HEK293T (cell line): ENCODE results near the gene IRF2BP2.

ENCODE experiments used
- CTCF ChIA-PET: fragments of 350-600 bp; formaldehyde crosslinking; extraction: SDS; loops from one replicate; lab custom pipeline; 2021; ENCODE audit warnings: antibody characterized with exemption, inconsistent platforms; lab: Yijun Ruan, JAX
- POLR2A ChIA-PET: fragments of 350-600 bp; formaldehyde crosslinking; extraction: SDS; loops from one replicate; lab custom pipeline; 2020; ENCODE audit warnings: antibody characterized with exemption, inconsistent platforms; lab: Yijun Ruan, JAX
- DNase-seq: peaks from one replicate; pipeline ENCODE4 v3.0.0; 2012; ENCODE audit warnings: mixed read lengths; ENCODE audit errors: extremely low spot score
- ARNT ChIP-seq: fragments of 450-650 bp; IDR thresholded peaks from 2 replicates; pipeline ENCODE4 v1.6.1; 2017; ENCODE audit warnings: mild to moderate bottlenecking
- BHLHE40 ChIP-seq: fragments of 450-650 bp; IDR thresholded peaks from 2 replicates; pipeline ENCODE4 v1.6.1; 2016; ENCODE audit warnings: mild to moderate bottlenecking, moderate library complexity, borderline replicate concordance
- CTBP1 ChIP-seq: fragments of 450-650 bp; IDR thresholded peaks from 2 replicates; pipeline ENCODE4 v1.6.1; 2016; ENCODE audit warnings: borderline replicate concordance
- ELF4 ChIP-seq: fragments of 450-650 bp; IDR thresholded peaks from 2 replicates; pipeline ENCODE4 v1.6.1; 2017; ENCODE audit warnings: antibody characterized with exemption
- FOXA1 ChIP-seq: fragments of 450-650 bp; IDR thresholded peaks from 2 replicates; pipeline ENCODE4 v1.6.1; 2016; ENCODE audit warnings: mild to moderate bottlenecking
- FOXK2 ChIP-seq: fragments of 450-650 bp; IDR thresholded peaks from 2 replicates; pipeline ENCODE4 v1.6.1; 2016; ENCODE audit warnings: mild to moderate bottlenecking
- FOXM1 ChIP-seq: fragments of 450-650 bp; IDR thresholded peaks from 2 replicates; pipeline ENCODE4 v1.6.1; 2017; ENCODE audit warnings: mild to moderate bottlenecking, borderline replicate concordance
- HDGF ChIP-seq: fragments of 450-650 bp; IDR thresholded peaks from 2 replicates; pipeline ENCODE4 v1.6.1; 2017; ENCODE audit warnings: antibody characterized with exemption, borderline replicate concordance
- L3MBTL2 ChIP-seq: fragments of 450-650 bp; conservative IDR thresholded peaks from 2 replicates; pipeline ENCODE4 v1.6.1; 2016; ENCODE audit warnings: mild to moderate bottlenecking
- LEF1 ChIP-seq: fragments of 450-650 bp; IDR thresholded peaks from 2 replicates; pipeline ENCODE4 v1.6.1; 2017; ENCODE audit warnings: mild to moderate bottlenecking, borderline replicate concordance
- NFRKB ChIP-seq: fragments of 450-650 bp; IDR thresholded peaks from 2 replicates; pipeline ENCODE4 v1.6.1; 2016; ENCODE audit warnings: mild to moderate bottlenecking, moderate library complexity
- SP1 ChIP-seq: fragments of 450-650 bp; IDR thresholded peaks from 2 replicates; pipeline ENCODE4 v1.6.1; 2017
- SUZ12 ChIP-seq: fragments of 450-650 bp; IDR thresholded peaks from 2 replicates; pipeline ENCODE4 v1.6.1; 2016; ENCODE audit warnings: mild to moderate bottlenecking
- TARDBP ChIP-seq: fragments of 450-650 bp; IDR thresholded peaks from 2 replicates; pipeline ENCODE4 v1.6.1; 2016
- ZNF384 ChIP-seq: fragments of 450-650 bp; IDR thresholded peaks from 2 replicates; pipeline ENCODE4 v1.6.1; 2016
- TF ChIP-seq, protein P1 (sequence below): fragments of 450-650 bp; IDR thresholded peaks from 2 replicates; pipeline ENCODE4 v1.6.1; 2016

The IRF2BP2 gene

DNA sequence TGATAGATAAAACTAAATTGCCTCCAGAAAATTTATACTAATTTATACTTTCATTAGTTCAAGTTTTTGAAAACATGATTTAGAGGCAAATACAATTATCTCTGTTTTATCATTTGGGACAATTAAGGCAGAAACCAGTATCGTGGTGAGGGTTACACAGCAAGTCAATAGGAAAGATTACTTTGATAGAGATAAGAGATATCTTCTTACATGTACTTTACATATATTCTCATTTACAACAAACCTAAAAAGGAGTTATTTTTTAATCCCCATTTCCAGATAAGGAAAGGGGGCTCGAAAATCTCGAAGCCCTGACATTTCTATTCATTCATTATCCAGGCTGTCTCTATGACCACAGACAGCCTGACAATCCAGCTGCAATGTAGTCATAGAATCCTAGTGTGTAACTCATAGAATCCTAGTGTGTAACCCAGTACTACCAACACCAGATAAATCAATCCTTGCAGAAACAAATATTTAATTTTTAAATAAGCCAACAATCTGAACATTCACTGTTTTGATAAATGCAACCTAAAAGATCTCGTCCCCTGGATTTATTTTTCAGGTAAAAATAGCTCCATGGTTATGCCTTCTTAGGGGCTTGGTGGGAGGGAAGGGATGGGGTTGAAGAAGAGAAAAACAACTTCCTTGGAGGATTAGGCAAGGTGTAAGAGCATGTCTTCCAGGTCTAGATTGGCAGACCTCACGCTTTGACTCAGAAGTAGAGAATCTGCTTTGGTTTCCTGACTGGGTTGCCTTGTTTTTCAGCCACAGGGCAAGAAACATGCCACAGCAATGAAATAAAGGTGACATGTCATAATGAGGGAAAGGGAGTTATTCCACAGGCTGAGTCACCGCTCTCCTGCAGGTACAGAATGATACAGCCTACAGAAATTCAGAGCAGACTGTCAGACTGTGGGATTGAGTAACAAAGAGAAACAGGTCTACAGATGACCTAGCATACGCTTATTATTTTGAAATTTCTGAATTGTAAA is 45.6 kb downstream of the IRF2BP2 start:
- DNase-seq, result no peak
- TF ChIP-seq FOXA1 (no peak), ARNT (no peak), SP1 (no peak), FOXM1 (no peak), HDGF (no peak), SUZ12 (no peak), ZNF384 (no peak), NFRKB (no peak), ELF4 (no peak), CTBP1 (no peak), FOXK2 (no peak), TARDBP (no peak), L3MBTL2 (no peak)
- TF ChIP-seq, protein P1, sequence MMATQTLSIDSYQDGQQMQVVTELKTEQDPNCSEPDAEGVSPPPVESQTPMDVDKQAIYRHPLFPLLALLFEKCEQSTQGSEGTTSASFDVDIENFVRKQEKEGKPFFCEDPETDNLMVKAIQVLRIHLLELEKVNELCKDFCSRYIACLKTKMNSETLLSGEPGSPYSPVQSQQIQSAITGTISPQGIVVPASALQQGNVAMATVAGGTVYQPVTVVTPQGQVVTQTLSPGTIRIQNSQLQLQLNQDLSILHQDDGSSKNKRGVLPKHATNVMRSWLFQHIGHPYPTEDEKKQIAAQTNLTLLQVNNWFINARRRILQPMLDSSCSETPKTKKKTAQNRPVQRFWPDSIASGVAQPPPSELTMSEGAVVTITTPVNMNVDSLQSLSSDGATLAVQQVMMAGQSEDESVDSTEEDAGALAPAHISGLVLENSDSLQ, result no peak
- ChIA-PET CTCF (interaction anchor here (0.6 to 0.7 kb wide), 2 partner anchors 34 to 46 kb away, joined by 3 read pairs; partner anchors contain the start of gene IRF2BP2), POLR2A (no interaction called here)

DNA sequence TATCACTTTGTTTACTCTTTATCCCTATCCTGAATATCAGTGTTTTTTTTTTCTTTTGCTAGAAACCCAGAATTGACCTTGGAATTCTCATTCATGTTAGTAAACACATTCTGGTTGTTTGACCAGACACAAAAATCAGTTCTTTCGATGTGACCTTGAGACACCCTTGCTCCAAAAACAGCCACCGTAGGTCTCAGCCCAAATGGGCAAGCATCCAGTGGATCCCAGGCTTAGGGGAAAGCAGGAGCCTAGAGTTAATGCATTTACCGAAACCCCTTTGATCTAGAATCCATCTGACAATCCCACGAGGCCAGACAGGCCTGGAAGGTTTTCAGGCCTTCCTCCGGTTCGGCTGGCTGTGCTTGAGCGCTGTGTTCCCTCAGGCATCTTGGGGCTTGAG is 47.6 kb downstream of the IRF2BP2 start:
- ChIA-PET POLR2A (no interaction called here), CTCF (interaction anchor here (0.7 kb wide), 1 partner anchor 63 kb away, joined by 3 read pairs; no protein-coding TSS in a partner anchor)
- TF ChIP-seq ZNF384 (no peak), FOXK2 (no peak), SP1 (no peak), LEF1 (no peak), BHLHE40 (no peak), NFRKB (no peak), SUZ12 (no peak), FOXM1 (no peak), ARNT (no peak), HDGF (no peak), FOXA1 (no peak), TARDBP (no peak), CTBP1 (no peak), L3MBTL2 (no peak), ELF4 (no peak)
- TF ChIP-seq, protein P1, result no peak
- DNase-seq, result no peak

DNA sequence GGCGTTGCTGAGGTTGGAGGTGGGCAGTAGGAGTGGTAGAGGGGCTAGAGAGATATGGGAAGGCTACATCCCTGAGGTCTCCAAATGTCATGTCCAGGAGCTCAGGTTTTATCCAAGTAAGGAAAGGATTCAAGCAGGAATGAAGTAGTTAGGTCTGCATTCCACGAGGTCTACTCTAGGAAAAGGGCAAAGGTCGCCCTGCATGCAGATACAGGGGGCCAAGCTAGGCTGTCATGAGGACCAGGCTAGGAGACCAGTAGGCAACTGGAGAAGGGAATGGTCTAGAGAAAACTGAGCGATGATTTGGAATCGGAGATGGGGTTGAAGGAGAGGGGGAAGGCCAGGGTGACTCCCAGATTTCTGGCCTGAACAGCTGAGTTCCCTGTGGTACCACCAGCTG is 48.7 kb downstream of the IRF2BP2 start:
- DNase-seq, result no peak
- ChIA-PET CTCF (no interaction called here), POLR2A (interaction anchor here (1.2 kb wide), 1 partner anchor 17 kb away, joined by 5 read pairs; no protein-coding TSS in a partner anchor)
- no peak for TF ChIP-seq CTBP1
- TF ChIP-seq ELF4, result no peak
- TF ChIP-seq HDGF, result no peak
- TF ChIP-seq LEF1, result no peak
- no peak for TF ChIP-seq ARNT
- TF ChIP-seq, protein P1, result no peak
- TF ChIP-seq L3MBTL2, result no peak
- TF ChIP-seq TARDBP, result no peak
- TF ChIP-seq SUZ12, result no peak

DNA sequence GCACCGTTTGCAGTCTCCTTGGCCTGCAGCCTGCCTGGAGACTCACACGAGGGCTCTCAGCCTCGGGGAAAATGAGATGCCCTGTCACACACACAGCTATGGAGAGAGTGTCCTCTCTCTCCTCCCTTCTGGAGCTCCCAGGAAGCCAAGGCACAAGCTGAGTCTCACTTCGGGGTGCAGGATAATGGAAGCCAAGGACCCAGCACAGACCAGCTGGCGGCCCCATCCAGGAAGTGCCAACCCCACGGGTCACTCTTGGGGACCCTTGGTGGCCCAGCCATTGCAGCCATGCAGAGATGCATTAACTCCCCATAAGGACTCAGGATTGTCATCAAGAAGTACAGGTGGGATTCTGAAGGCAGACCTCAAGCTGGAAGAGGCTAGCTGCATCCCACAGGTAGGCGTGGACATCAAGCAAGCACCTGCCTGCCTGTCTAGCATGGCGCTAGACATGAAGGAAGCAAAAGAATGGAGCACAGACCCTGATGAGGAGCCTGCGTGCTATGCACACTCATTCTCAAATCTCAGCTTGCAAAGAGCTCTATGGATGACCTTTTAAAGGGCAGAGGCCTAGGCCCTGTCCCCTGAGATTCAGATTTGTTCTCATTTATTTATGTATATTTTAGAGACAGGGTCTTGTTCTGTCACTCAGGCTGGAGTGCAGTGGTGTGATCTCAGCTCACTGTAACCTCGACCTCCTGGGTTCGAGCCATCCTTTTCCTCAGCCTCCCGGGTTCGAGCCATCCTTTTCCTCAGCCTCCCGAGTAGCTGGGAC is 49.9 kb downstream of the IRF2BP2 start:
- CTCF ChIA-PET, result no interaction called here
- POLR2A ChIA-PET, result interaction anchor here (1.2 to 1.5 kb wide), 2 partner anchors 15 to 16 kb away, joined by 3 to 5 read pairs; no protein-coding TSS in a partner anchor
- DNase-seq, result no peak
- TF ChIP-seq FOXA1 (no peak), HDGF (no peak), ELF4 (no peak), SUZ12 (no peak), SP1 (no peak), ARNT (no peak), TARDBP (no peak), BHLHE40 (no peak), CTBP1 (no peak), ZNF384 (no peak), LEF1 (no peak), FOXK2 (no peak)
- TF ChIP-seq, protein P1, result no peak
